ENCODE results near the gene PCSK6.
"Not testable (repeated sequence)": the region's sequence is repeated elsewhere in the genome, so short reads cannot be mapped to it uniquely, and the experiment has no call there.

Gene PCSK6

DNA sequence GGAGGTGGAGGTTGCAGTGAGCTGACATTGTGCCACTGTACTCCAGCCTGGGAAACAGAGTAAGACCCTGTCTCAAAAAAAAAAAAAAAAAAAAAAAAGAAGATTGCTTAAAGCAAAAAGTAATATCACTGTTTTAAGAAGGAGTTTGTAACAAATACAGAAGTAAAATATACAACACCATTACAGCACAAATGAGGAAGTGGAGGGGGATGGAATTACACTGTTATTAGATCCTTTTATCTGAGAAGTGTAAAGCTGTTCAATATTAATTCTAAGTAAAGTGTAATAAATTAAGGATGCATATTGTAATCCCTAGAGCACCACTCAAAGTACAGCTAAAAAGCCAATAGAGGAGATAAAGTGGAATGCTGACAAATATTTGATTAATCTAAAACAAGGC, 147.5 kb downstream of the PCSK6 start (continued):
- TF ChIP-seq, protein P1, sequence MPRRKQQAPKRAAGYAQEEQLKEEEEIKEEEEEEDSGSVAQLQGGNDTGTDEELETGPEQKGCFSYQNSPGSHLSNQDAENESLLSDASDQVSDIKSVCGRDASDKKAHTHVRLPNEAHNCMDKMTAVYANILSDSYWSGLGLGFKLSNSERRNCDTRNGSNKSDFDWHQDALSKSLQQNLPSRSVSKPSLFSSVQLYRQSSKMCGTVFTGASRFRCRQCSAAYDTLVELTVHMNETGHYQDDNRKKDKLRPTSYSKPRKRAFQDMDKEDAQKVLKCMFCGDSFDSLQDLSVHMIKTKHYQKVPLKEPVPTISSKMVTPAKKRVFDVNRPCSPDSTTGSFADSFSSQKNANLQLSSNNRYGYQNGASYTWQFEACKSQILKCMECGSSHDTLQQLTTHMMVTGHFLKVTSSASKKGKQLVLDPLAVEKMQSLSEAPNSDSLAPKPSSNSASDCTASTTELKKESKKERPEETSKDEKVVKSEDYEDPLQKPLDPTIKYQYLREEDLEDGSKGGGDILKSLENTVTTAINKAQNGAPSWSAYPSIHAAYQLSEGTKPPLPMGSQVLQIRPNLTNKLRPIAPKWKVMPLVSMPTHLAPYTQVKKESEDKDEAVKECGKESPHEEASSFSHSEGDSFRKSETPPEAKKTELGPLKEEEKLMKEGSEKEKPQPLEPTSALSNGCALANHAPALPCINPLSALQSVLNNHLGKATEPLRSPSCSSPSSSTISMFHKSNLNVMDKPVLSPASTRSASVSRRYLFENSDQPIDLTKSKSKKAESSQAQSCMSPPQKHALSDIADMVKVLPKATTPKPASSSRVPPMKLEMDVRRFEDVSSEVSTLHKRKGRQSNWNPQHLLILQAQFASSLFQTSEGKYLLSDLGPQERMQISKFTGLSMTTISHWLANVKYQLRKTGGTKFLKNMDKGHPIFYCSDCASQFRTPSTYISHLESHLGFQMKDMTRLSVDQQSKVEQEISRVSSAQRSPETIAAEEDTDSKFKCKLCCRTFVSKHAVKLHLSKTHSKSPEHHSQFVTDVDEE (CRISPR knock-in tag; IDR thresholded peaks at IDR 0.05), result no peak
- TF ChIP-seq ESRRG (CRISPR knock-in tag; IDR thresholded peaks at IDR 0.05) (no peak), ARNTL (CRISPR knock-in tag; IDR thresholded peaks at IDR 0.05; ENCODE audit: borderline replicate concordance, low read depth) (no peak)

DNA sequence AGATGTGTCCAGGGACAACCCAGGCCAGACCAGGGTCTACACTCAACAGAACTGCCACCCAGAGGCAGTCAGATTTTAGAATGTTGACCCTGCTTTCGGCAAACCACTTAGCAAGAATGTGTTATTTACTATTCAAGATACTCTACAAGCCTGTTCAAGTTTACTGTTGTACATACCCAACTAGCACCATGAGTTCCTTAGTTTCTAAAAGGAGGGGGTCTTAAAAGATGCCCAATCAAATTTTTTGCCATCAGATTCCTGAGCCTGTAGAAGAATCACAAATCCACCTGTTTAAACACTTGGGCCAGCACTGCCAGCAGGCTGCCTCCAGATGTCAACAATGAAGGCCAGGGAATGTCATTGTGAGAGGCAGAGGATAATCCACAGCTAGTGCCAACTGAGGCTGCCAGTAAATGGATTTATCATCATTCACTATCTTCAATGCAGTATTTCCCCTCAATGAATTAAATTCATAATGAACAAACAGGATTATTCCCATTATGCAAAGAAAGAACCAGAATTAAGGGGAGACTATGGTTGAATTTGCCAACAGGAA, 150.9 kb downstream of the PCSK6 start:
- ATAC-seq, result no peak
- TF ChIP-seq BACH2 (CRISPR knock-in tag; IDR thresholded peaks at IDR 0.05; ENCODE audit: borderline replicate concordance) (no peak), ZNF70 (CRISPR knock-in tag; IDR thresholded peaks at IDR 0.05) (no peak), CSDC2 (CRISPR knock-in tag; IDR thresholded peaks at IDR 0.05) (no peak)

DNA sequence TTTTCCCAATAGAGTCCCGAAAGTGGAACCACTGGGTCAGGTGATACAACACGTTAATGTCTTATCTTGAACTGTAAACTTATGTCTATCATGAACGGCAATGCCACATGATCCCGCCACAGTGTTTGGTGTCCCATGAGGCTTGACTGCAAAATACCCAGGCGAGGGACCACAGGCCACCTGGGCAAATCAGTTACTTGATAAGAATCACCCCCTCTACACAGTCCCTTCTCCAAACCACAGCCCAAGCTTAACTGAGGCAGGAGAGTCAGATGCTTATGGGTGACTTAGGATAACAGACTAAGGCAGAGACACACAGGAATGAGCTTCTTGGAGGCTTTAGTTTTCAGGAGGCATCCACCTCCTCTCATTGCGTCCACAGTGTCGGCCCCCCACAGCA, 151.5 kb downstream of the PCSK6 start:
- no peak for ATAC-seq
- TF ChIP-seq TCF4 (CRISPR knock-in tag; IDR thresholded peaks at IDR 0.05; ENCODE audit: borderline replicate concordance) (no peak), ZC3H10 (CRISPR knock-in tag; IDR thresholded peaks at IDR 0.05) (no peak), BACH2 (CRISPR knock-in tag; IDR thresholded peaks at IDR 0.05; ENCODE audit: borderline replicate concordance) (no peak), PPARA (CRISPR knock-in tag; IDR thresholded peaks at IDR 0.05; ENCODE audit: borderline replicate concordance) (no peak), ZFP30 (CRISPR knock-in tag; IDR thresholded peaks at IDR 0.05) (no peak)
- TF ChIP-seq, protein P2, sequence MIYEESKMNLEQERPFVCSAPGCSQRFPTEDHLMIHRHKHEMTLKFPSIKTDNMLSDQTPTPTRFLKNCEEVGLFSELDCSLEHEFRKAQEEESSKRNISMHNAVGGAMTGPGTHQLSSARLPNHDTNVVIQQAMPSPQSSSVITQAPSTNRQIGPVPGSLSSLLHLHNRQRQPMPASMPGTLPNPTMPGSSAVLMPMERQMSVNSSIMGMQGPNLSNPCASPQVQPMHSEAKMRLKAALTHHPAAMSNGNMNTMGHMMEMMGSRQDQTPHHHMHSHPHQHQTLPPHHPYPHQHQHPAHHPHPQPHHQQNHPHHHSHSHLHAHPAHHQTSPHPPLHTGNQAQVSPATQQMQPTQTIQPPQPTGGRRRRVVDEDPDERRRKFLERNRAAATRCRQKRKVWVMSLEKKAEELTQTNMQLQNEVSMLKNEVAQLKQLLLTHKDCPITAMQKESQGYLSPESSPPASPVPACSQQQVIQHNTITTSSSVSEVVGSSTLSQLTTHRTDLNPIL (CRISPR knock-in tag; IDR thresholded peaks at IDR 0.05; ENCODE audit: low read depth), result no peak

DNA sequence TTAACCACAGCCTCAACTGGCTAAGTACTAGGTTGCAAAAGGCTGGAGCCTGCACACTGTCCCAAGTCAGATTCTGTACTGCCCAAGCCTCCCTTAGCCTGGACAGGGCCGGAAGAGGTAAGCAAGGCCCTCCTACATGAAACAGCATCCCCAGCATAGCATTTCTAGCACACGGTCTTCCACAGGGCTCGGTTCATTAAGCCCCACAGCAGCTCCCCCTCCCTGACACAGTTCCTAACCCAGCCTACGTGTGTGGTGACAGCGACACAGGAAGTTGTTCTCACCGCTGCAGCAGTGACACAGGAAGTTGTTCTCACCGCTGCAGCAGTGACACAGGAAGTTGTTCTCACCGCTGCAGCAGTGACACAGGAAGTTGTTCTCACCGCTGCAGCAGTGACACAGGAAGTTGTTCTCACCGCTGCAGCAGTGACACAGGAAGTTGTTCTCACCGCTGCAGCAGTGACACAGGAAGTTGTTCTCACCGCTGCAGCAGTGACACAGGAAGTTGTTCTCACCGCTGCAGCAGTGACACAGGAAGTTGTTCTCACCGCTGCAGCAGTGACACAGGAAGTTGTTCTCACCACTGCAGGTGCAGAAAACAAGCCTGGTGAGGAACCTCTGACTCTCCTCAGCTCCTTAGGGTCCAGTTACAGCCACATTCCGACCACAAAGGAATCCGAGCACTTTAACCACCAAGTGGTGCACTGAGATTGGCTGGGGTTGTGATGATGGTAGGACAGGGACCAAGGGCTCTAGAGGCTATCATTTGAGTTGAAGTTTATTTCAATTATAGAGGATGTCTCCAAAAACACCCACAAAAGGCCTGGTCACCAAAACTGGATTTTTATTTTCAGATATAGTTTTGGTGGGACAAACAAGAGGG, 155.4 kb downstream of the PCSK6 start:
- not testable (repeated sequence) for ATAC-seq

DNA sequence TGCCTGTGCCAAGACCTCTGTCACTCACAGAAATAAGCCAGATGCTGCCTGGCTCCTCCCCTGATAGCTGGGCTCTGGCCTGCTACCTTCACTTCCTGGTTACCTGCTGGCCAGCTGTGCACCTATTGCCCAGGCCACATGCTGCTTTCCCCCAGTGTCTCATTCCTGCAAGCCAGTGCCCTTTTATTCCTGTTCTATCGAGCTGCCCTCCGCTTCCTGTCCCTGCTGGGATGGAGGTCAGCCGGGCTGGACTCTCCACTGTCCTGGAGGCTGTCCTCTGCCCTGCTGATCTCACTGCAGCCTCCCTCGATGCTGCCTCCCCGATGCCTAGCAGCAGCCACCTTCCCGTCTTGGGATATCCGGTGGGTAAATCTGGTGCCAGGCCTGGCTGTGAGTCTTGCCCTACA, 157.4 kb downstream of the PCSK6 start:
- no peak for ATAC-seq
- TF ChIP-seq ZNF8 (CRISPR knock-in tag; IDR thresholded peaks at IDR 0.05) (no peak), ZNF70 (CRISPR knock-in tag; IDR thresholded peaks at IDR 0.05) (no peak), ESRRG (CRISPR knock-in tag; IDR thresholded peaks at IDR 0.05) (no peak), ZFP30 (CRISPR knock-in tag; IDR thresholded peaks at IDR 0.05) (no peak), ZC3H10 (CRISPR knock-in tag; IDR thresholded peaks at IDR 0.05) (no peak), OSR1 (CRISPR knock-in tag; IDR thresholded peaks at IDR 0.05) (no peak), ARNTL (CRISPR knock-in tag; IDR thresholded peaks at IDR 0.05; ENCODE audit: borderline replicate concordance, low read depth) (no peak)
- TF ChIP-seq, protein P3, sequence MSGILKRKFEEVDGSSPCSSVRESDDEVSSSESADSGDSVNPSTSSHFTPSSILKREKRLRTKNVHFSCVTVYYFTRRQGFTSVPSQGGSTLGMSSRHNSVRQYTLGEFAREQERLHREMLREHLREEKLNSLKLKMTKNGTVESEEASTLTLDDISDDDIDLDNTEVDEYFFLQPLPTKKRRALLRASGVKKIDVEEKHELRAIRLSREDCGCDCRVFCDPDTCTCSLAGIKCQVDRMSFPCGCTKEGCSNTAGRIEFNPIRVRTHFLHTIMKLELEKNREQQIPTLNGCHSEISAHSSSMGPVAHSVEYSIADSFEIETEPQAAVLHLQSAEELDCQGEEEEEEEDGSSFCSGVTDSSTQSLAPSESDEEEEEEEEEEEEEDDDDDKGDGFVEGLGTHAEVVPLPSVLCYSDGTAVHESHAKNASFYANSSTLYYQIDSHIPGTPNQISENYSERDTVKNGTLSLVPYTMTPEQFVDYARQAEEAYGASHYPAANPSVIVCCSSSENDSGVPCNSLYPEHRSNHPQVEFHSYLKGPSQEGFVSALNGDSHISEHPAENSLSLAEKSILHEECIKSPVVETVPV (CRISPR knock-in tag; IDR thresholded peaks at IDR 0.05), result no peak
- TF ChIP-seq, protein P4, sequence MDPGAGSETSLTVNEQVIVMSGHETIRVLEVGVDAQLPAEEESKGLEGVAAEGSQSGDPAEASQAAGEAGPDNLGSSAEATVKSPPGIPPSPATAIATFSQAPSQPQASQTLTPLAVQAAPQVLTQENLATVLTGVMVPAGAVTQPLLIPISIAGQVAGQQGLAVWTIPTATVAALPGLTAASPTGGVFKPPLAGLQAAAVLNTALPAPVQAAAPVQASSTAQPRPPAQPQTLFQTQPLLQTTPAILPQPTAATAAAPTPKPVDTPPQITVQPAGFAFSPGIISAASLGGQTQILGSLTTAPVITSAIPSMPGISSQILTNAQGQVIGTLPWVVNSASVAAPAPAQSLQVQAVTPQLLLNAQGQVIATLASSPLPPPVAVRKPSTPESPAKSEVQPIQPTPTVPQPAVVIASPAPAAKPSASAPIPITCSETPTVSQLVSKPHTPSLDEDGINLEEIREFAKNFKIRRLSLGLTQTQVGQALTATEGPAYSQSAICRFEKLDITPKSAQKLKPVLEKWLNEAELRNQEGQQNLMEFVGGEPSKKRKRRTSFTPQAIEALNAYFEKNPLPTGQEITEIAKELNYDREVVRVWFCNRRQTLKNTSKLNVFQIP (CRISPR knock-in tag; IDR thresholded peaks at IDR 0.05; ENCODE audit: borderline replicate concordance, low read depth), result no peak
- TF ChIP-seq, protein P5, sequence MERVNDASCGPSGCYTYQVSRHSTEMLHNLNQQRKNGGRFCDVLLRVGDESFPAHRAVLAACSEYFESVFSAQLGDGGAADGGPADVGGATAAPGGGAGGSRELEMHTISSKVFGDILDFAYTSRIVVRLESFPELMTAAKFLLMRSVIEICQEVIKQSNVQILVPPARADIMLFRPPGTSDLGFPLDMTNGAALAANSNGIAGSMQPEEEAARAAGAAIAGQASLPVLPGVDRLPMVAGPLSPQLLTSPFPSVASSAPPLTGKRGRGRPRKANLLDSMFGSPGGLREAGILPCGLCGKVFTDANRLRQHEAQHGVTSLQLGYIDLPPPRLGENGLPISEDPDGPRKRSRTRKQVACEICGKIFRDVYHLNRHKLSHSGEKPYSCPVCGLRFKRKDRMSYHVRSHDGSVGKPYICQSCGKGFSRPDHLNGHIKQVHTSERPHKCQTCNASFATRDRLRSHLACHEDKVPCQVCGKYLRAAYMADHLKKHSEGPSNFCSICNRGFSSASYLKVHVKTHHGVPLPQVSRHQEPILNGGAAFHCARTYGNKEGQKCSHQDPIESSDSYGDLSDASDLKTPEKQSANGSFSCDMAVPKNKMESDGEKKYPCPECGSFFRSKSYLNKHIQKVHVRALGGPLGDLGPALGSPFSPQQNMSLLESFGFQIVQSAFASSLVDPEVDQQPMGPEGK (CRISPR knock-in tag; IDR thresholded peaks at IDR 0.05; ENCODE audit: borderline replicate concordance), result no peak

Measured in SK-N-SH treated with all-trans-retinoic acid at 6 μM for 48 hours (cell line).